Caco-2 (cell line): Measurements from ENCODE around the gene SLAMF1. TPM values are rescaled to one million over a fixed set of nuclear protein-coding genes. Genes with fewer than 3 reads are reported as not detected.
"Not testable (repeated sequence)": the region's sequence is repeated elsewhere in the genome, so short reads cannot be mapped to it uniquely, and the experiment has no call there.

Experiments
- BruUV-seq: library from RNA; stranded (reverse); fragments of 400-500 nt; replicated peaks from 2 replicates; lab custom pipeline; 2021; lab: Mats Ljungman, UMichigan
- CTCF ChIA-PET: fragments of 300-600 bp; sonication (Branson Sonifier 250); formaldehyde crosslinking; loops from one replicate; lab custom pipeline; 2022; ENCODE audit warnings: antibody characterized with exemption; lab: Charles Lee
- POLR2A ChIA-PET: fragments of 300-600 bp; sonication (Branson Sonifier 250); formaldehyde crosslinking; loops from one replicate; lab custom pipeline; 2022; ENCODE audit warnings: antibody characterized with exemption; lab: Charles Lee
- DNase-seq, 2 experiments: peaks; one replicate each; pipeline versions ENCODE4 v3.0.0 to v3.0.0-alpha.2; 2020 to 2022
- H3K27me3 ChIP-seq: replicated peaks from 2 replicates; pipeline ENCODE4 v1.6.0; 2011; ENCODE audit warnings: low read length; ENCODE audit not compliant: control insufficient read depth, insufficient read depth
- H3K36me3 ChIP-seq: 2 replicates; pipeline ENCODE4 v1.5.1; 2011; ENCODE audit warnings: low read length; ENCODE audit not compliant: control insufficient read depth, insufficient read depth
- H3K4me1 ChIP-seq: fragments of 250-450 bp; sonication (Bioruptor Pico); 2 replicates; pipeline ENCODE4 v1.5.1; 2020; ENCODE audit warnings: mild to moderate bottlenecking
- H3K4me3 ChIP-seq: 2 replicates; pipeline ENCODE4 v1.5.1; 2011; ENCODE audit warnings: low read depth, mild to moderate bottlenecking, control low read depth, low read length
- H3K9me3 ChIP-seq: fragments of 250-450 bp; sonication (Bioruptor Pico); 2 replicates; pipeline ENCODE4 v1.5.1; 2020; ENCODE audit warnings: mild to moderate bottlenecking, moderate library complexity
- H3K27ac Mint-ChIP-seq: one replicate; pipeline ENCODE4 v1.8.0; 2022; ENCODE audit warnings: mixed read lengths; ENCODE audit not compliant: unreplicated experiment
- H3K27me3 Mint-ChIP-seq: one replicate; pipeline ENCODE4 v1.8.0; 2022; ENCODE audit warnings: mixed read lengths; ENCODE audit not compliant: insufficient read depth, unreplicated experiment
- H3K36me3 Mint-ChIP-seq: one replicate; pipeline ENCODE4 v1.8.0; 2022; ENCODE audit warnings: mild to moderate bottlenecking, mixed read lengths; ENCODE audit not compliant: insufficient read depth, unreplicated experiment
- H3K4me1 Mint-ChIP-seq: one replicate; pipeline ENCODE4 v1.8.0; 2022; ENCODE audit warnings: low read depth, mixed read lengths; ENCODE audit not compliant: unreplicated experiment
- H3K4me3 Mint-ChIP-seq: one replicate; pipeline ENCODE4 v1.8.0; 2022; ENCODE audit warnings: mild to moderate bottlenecking, moderate library complexity, mixed read lengths; ENCODE audit not compliant: unreplicated experiment
- H3K9me3 Mint-ChIP-seq: one replicate; pipeline ENCODE4 v1.8.0; 2022; ENCODE audit warnings: mixed read lengths; ENCODE audit not compliant: unreplicated experiment
- CTCF ChIP-seq, 2 experiments: fragments of 200-600 bp in 1 of 2; IDR thresholded peaks; 1 replicate in 1 of 2; 2 replicates in 1 of 2; pipeline versions ENCODE4 v1.5.1 to v1.8.0; 2011 to 2022; ENCODE audit warnings: antibody characterized with exemption in 1 of 2, control low read depth in 1 of 2, inconsistent platforms in 1 of 2, low read depth in 1 of 2, low read length in 1 of 2, mild to moderate bottlenecking in 1 of 2, moderate library complexity in 1 of 2; ENCODE audit not compliant: insufficient read depth in 1 of 2, severe bottlenecking in 1 of 2, unreplicated experiment in 1 of 2
- intact Hi-C: fragments of 100-400 bp; cut with micrococcal nuclease; formaldehyde crosslinking; loops from one replicate; pipeline ENCODE4 v1.10.0; 2022; ENCODE audit not compliant: unreplicated experiment
- total RNA-seq: library from RNA; stranded (reverse); gene quantifications from 2 replicates; pipeline ENCODE4 v1.2.3, GENCODE V29; 2022

Gene SLAMF1
- total RNA-seq, 1 experiment from 2014 or later = not detected

- no TSS peak for BruUV-seq
- H3K27me3 ChIP-seq = no peaks in the 10 kb centered on the region
- CTCF ChIA-PET = interaction anchor here (0.6 to 0.8 kb wide), 2 partner anchors 12 to 45 kb away, joined by 3 to 4 read pairs; no protein-coding TSS in a partner anchor
- H3K9me3 ChIP-seq = no peaks in the 10 kb centered on the region
- H3K27me3 Mint-ChIP-seq = no peaks in the 10 kb centered on the region
- no peak for TF ChIP-seq CTCF (IDR thresholded peaks at IDR 0.05; ENCODE audit: insufficient read depth in 1 of 2, low read depth in 1 of 2, low read length in 1 of 2, severe bottlenecking in 1 of 2, unreplicated experiment in 1 of 2)
- H3K4me3 ChIP-seq = no peak overlapping the region
- H3K36me3 Mint-ChIP-seq = no peaks in the 10 kb centered on the region
- peak overlapping the region; percentile 20 for H3K4me3 Mint-ChIP-seq
- H3K36me3 ChIP-seq = no peaks in the 10 kb centered on the region
- POLR2A ChIA-PET = no interaction called here
- H3K9me3 Mint-ChIP-seq = no peaks in the 10 kb centered on the region
- H3K4me1 ChIP-seq = peaks cover 36% of the 10 kb centered on the region
- H3K27ac Mint-ChIP-seq = peak overlapping the region; percentile 46
- intact Hi-C loops = loop anchor here (1.0 kb wide), 2 partner anchors 22 to 28 kb away; no protein-coding TSS in a partner anchor
- peak; percentile 63 to 68 for DNase-seq
- H3K4me1 Mint-ChIP-seq = peaks cover 19% of the 10 kb centered on the region
These were observed 16.1 kb downstream of the SLAMF1 start for GRCh38 chr1:160630523-160631451.

DNA sequence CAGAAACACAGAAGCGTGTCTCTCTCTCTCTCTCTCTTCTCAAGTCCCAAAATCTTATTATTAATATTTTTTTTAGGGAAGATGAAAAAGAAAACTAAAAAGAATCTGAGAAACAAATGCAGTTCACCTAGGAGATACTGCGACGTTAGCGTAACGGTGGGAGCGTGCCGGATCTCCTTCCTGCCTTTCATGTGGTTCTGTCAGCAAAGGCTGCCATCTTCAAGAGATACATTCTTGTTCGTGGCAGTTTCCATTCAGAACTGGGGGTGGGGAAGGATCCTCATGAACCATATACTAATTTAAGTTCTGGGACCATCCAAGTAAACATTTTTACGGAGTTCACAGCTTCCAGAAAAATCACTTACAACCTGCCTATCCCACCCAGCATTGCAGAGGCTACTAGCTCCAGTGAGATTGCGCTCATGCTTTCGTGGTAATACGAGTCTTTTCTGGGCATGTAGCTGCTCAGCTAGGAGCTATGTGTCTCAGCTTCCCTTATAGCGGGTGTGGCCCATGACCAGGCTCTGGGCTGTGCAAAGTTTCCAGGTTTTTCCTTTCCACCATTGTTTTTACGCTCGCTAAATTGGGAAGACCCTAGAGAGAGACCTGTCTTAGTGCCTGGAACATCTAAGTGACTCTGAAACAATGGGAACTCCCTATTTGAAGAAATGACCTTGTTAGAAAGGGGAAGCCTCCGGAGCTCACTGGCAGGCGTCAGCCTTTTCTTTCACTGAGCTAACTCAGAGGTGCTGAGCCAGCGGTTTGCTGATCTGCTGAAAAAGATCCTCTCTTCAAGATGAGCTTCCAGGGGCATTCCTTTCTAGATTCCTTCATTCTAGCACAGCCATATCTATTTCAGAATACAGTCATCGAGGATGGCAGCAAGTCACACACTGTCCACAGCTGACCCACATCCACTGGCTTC, 17.3 kb downstream of the SLAMF1 start:
- DNase-seq = no peak
- Histone ChIP-seq H3K4me3 (no peak overlapping the region), H3K9me3 (no peaks in the 10 kb centered on the region), H3K4me1 (peaks cover 35% of the 10 kb centered on the region), H3K36me3 (no peaks in the 10 kb centered on the region), H3K27me3 (no peaks in the 10 kb centered on the region)
- no peak overlapping the region for H3K27ac Mint-ChIP-seq
- H3K36me3 Mint-ChIP-seq = no peaks in the 10 kb centered on the region
- BruUV-seq = no TSS peak
- no peak for TF ChIP-seq CTCF (IDR thresholded peaks at IDR 0.05; ENCODE audit: insufficient read depth in 1 of 2, low read depth in 1 of 2, low read length in 1 of 2, severe bottlenecking in 1 of 2, unreplicated experiment in 1 of 2)
- intact Hi-C loops = loop anchor here (1.0 kb wide), 2 partner anchors 23 to 29 kb away; no protein-coding TSS in a partner anchor
- no peaks in the 10 kb centered on the region for H3K9me3 Mint-ChIP-seq
- POLR2A ChIA-PET = no interaction called here
- CTCF ChIA-PET = no interaction called here
- H3K4me3 Mint-ChIP-seq = no peak overlapping the region
- H3K27me3 Mint-ChIP-seq = no peaks in the 10 kb centered on the region
- peaks cover 18% of the 10 kb centered on the region for H3K4me1 Mint-ChIP-seq

GRCh38 chr1:160628799-160629263, 18.0 kb downstream of the SLAMF1 start:
- Mint-ChIP-seq H3K27ac (no peak overlapping the region), H3K4me1 (peaks cover 18% of the 10 kb centered on the region), H3K36me3 (no peaks in the 10 kb centered on the region), H3K4me3 (no peak overlapping the region), H3K9me3 (no peaks in the 10 kb centered on the region), H3K27me3 (no peaks in the 10 kb centered on the region)
- intact Hi-C loops = no loop called here
- ChIA-PET POLR2A (no interaction called here), CTCF (no interaction called here)
- no TSS peak for BruUV-seq
- peaks cover 35% of the 10 kb centered on the region for H3K4me1 ChIP-seq
- no peak for DNase-seq
- TF ChIP-seq CTCF (IDR thresholded peaks at IDR 0.05; ENCODE audit: insufficient read depth in 1 of 2, low read depth in 1 of 2, low read length in 1 of 2, severe bottlenecking in 1 of 2, unreplicated experiment in 1 of 2) = no peak
- H3K27me3 ChIP-seq = no peaks in the 10 kb centered on the region
- no peaks in the 10 kb centered on the region for H3K36me3 ChIP-seq
- H3K4me3 ChIP-seq = no peak overlapping the region
- no peaks in the 10 kb centered on the region for H3K9me3 ChIP-seq

GRCh38 chr1:160627677-160628289, 19.1 kb downstream of the SLAMF1 start:
- BruUV-seq, H3K27ac Mint-ChIP-seq, POLR2A ChIA-PET, H3K4me3 Mint-ChIP-seq, H3K9me3 ChIP-seq, CTCF ChIA-PET, H3K27me3 ChIP-seq, H3K4me3 ChIP-seq, intact Hi-C loops, H3K36me3 ChIP-seq, DNase-seq, H3K9me3 Mint-ChIP-seq, H3K27me3 Mint-ChIP-seq, H3K36me3 Mint-ChIP-seq: not testable (repeated sequence)
- H3K4me1 Mint-ChIP-seq = peaks cover 18% of the 10 kb centered on the region
- peaks cover 35% of the 10 kb centered on the region for H3K4me1 ChIP-seq
